HG02642 (cell line): Measurements from ENCODE around the gene NUDT2.

ENCODE experiments used
- ATAC-seq: cut with Tn5 transposase; IDR thresholded peaks from one replicate; pipeline ENCODE4 v1.9.1; 2021; ENCODE audit warnings: mild to moderate bottlenecking; ENCODE audit not compliant: unreplicated experiment, poor library complexity

NUDT2 gene

GRCh38 chr9:34382054-34382453 is 52.7 kb downstream of the NUDT2 start:
- ATAC-seq: no peak

- ATAC-seq: no peak
Measured at GRCh38 chr9:34382879-34383278, 53.5 kb downstream of the NUDT2 start.

- no peak for ATAC-seq
Measured at GRCh38 chr9:34383904-34384303, 54.5 kb downstream of the NUDT2 start.

- no peak for ATAC-seq
Measured at GRCh38 chr9:34384368-34385165, 55.2 kb downstream of the NUDT2 start.

- no peak for ATAC-seq
Measured at GRCh38 chr9:34385561-34386230, 56.3 kb downstream of the NUDT2 start.

- ATAC-seq: no peak
Measured at GRCh38 chr9:34386656-34387055, 57.3 kb downstream of the NUDT2 start.

- ATAC-seq: no peak
Measured at GRCh38 chr9:34387239-34387638, 57.9 kb downstream of the NUDT2 start.

- no peak for ATAC-seq
Measured at GRCh38 chr9:34392511-34392910, 63.1 kb downstream of the NUDT2 start.
